ENCODE data around the gene RIBC2. TPM values are rescaled to one million over a fixed set of nuclear protein-coding genes. Genes with fewer than 3 reads are reported as not detected.

Gene RIBC2
- total and polyA plus RNA-seq, 10 of the 15 experiments (the other 5 are each of a cell fraction or from before 2014, with no cell fraction given), result 0.10 TPM; not detected in 9

DNA sequence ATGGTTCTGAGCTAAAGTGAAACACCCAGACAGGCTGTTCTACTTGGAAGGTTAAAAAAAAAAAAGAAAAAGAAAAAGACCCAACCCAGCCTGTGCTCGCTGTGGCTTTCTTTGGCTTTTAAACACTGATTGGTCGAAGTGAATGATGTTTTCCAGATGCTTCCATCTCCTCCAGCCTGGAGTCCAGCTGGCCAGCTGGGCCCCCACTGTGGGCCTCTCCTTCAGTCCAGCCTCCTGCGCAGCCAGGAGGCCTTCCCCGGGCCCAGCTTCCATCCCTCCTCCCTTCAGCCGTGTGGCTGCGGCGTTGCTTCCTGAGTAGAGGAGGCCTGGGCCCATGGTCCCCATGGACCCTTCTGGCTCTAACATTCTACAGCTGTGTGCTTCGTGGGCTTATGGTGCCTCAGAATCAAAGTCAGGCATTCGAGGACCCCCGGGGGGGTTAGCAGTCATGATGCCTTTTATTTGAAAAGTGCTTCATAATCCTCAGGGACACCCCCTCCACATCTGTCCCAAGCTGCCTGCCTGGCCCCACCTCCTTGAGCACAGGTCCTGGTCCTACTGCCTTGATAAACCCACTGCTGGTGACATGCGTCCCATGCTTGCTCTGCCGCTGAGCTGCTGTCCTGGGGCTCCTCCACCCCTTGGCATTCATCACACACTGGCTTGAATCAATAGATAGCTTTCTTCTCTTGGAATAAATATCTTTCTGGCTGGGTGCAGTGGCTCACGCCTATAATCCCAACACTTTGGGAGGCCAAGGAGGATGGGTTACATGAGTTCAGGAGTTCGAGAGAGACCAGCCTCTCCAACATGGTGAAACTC lies 47.0 kb downstream of the RIBC2 start:
- 38% methylated on average over 14 of the region's 14 CpGs for WGBS (ENCODE audit: insufficient coverage, insufficient replicate concordance, low lambda C conversion rate, missing lambda C conversion rate)
- Histone ChIP-seq H3K79me2 (ENCODE audit: control insufficient read depth, insufficient read depth, low read length) (no peaks in the 10 kb centered on the region), H3K4me1 (ENCODE audit: control insufficient read depth, insufficient read depth, low read length) (no peaks in the 10 kb centered on the region), H3K9ac (ENCODE audit: control insufficient read depth, insufficient read depth, low read length) (no peak overlapping the region), H3K4me3 (no peak overlapping the region), H3K36me3 (ENCODE audit: control insufficient read depth in 2 of 2, insufficient read depth in 2 of 2, low read length in 1 of 2) (no peaks in the 10 kb centered on the region), H3K27ac (ENCODE audit: control insufficient read depth, insufficient read depth) (no peak overlapping the region), H3K9me3 (replicated peaks; ENCODE audit: control insufficient read depth, insufficient read depth, low read length) (no peaks in the 10 kb centered on the region; the same call in 2 of the 3 replicates), H4K20me1 (ENCODE audit: control insufficient read depth, insufficient read depth) (no peaks in the 10 kb centered on the region), H3K27me3 (replicated peaks in 1 of 2; ENCODE audit: control insufficient read depth in 2 of 2, insufficient read depth in 2 of 2, low read length in 1 of 2) (no peaks in the 10 kb centered on the region; a peak in 2 of 4 replicates), H2AFZ (ENCODE audit: control insufficient read depth, low read depth, low read length) (no peak overlapping the region), H3K4me2 (ENCODE audit: control insufficient read depth, insufficient read depth) (no peak overlapping the region)
- in situ Hi-C loops (cut with MboI) (no loop called here), intact Hi-C loops (cut with micrococcal nuclease; ENCODE audit: unreplicated experiment) (no loop called here)
- POLR2A ChIA-PET, result interaction anchor here (0.5 kb wide), 1 partner anchor 22 kb away, joined by 3 read pairs; no protein-coding TSS in a partner anchor
- no peak for FAIRE-seq
- no TSS peak for BruUV-seq (replicated peaks)
- TF ChIP-seq, protein P1, sequence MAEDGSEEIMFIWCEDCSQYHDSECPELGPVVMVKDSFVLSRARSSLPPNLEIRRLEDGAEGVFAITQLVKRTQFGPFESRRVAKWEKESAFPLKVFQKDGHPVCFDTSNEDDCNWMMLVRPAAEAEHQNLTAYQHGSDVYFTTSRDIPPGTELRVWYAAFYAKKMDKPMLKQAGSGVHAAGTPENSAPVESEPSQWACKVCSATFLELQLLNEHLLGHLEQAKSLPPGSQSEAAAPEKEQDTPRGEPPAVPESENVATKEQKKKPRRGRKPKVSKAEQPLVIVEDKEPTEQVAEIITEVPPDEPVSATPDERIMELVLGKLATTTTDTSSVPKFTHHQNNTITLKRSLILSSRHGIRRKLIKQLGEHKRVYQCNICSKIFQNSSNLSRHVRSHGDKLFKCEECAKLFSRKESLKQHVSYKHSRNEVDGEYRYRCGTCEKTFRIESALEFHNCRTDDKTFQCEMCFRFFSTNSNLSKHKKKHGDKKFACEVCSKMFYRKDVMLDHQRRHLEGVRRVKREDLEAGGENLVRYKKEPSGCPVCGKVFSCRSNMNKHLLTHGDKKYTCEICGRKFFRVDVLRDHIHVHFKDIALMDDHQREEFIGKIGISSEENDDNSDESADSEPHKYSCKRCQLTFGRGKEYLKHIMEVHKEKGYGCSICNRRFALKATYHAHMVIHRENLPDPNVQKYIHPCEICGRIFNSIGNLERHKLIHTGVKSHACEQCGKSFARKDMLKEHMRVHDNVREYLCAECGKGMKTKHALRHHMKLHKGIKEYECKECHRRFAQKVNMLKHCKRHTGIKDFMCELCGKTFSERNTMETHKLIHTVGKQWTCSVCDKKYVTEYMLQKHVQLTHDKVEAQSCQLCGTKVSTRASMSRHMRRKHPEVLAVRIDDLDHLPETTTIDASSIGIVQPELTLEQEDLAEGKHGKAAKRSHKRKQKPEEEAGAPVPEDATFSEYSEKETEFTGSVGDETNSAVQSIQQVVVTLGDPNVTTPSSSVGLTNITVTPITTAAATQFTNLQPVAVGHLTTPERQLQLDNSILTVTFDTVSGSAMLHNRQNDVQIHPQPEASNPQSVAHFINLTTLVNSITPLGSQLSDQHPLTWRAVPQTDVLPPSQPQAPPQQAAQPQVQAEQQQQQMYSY (CRISPR knock-in tag; IDR thresholded peaks at IDR 0.05), result no peak
- TF ChIP-seq CBX5 (IDR thresholded peaks at IDR 0.05; ENCODE audit: low read depth), result no peak
- TF ChIP-seq MXI1 (IDR thresholded peaks at IDR 0.05; ENCODE audit: low read depth, low read length), result no peak
- no peak for TF ChIP-seq RUNX3 (IDR thresholded peaks at IDR 0.05; ENCODE audit: low read length)
- no peak for TF ChIP-seq PAX8 (IDR thresholded peaks at IDR 0.05)
- no peak for TF ChIP-seq ASH2L (IDR thresholded peaks at IDR 0.05; ENCODE audit: borderline replicate concordance, low read depth)
- CTCF ChIA-PET, result no interaction called here
- no peak for ATAC-seq
- RAD21 ChIA-PET (ENCODE audit: unreplicated experiment), result no interaction called here
- SMC1A ChIA-PET (ENCODE audit: uncharacterized antibody, unreplicated experiment), result no interaction called here
- DNase-seq (ENCODE audit: low read depth, low spot score), result no peak
